ENCODE data around the gene PSMG1. TPM values are rescaled to one million over a fixed set of nuclear protein-coding genes. Genes with fewer than 3 reads are reported as not detected.

PSMG1 gene
- total and polyA plus RNA-seq, 2 of the 8 experiments (the other 6 are each of a cell fraction or from before 2014, with no cell fraction given): 50.7 to 93.7 TPM

GRCh38 chr21:39182484-39183271 is 573 bp downstream of the PSMG1 start (continued):
- TF ChIP-seq SP4 (IDR thresholded peaks at IDR 0.05; ENCODE audit: low read length) (no peak), BRCA1 (IDR thresholded peaks at IDR 0.05; ENCODE audit: low read depth, low read length) (no peak), CEBPB (IDR thresholded peaks at IDR 0.05; ENCODE audit: low read depth, low read length) (no peak), SIN3A (conservative IDR thresholded peaks at IDR 0.05 in 1 of 2, IDR thresholded peaks at IDR 0.05 in 1 of 2; ENCODE audit: low read depth in 1 of 2, low read length in 2 of 2) (0 out of 4 replicates have a peak, but pooled peaks of 1 of the 2 experiments have one; percentile 26), FOSL1 (IDR thresholded peaks at IDR 0.05; ENCODE audit: insufficient read depth, low read depth, low read length) (no peak), SIRT6 (IDR thresholded peaks at IDR 0.05; ENCODE audit: low read length) (no peak), BCL11A (IDR thresholded peaks at IDR 0.05; ENCODE audit: low read depth in 2 of 2, low read length in 2 of 2) (no peak), SP2 (IDR thresholded peaks at IDR 0.05; ENCODE audit: low read length) (no peak), TBP (IDR thresholded peaks at IDR 0.05; ENCODE audit: low read depth, low read length) (no peak), EGR1 (IDR thresholded peaks at IDR 0.05; ENCODE audit: borderline replicate concordance, low read depth, low read length) (no peak)

Data from H1 (cell line).